NCI-H774 (cell line): ENCODE results near the gene MUC5AC.
"Not testable (repeated sequence)": the region's sequence is repeated elsewhere in the genome, so short reads cannot be mapped to it uniquely, and the experiment has no call there.

Experiments
- DNase-seq: peaks from one replicate; lab custom pipeline; 2025; lab: John Stamatoyannopoulos, UW

Gene MUC5AC

GRCh38 chr11:1148752-1149180 is 9.0 kb upstream of the MUC5AC start:
- no peak for DNase-seq

DNA sequence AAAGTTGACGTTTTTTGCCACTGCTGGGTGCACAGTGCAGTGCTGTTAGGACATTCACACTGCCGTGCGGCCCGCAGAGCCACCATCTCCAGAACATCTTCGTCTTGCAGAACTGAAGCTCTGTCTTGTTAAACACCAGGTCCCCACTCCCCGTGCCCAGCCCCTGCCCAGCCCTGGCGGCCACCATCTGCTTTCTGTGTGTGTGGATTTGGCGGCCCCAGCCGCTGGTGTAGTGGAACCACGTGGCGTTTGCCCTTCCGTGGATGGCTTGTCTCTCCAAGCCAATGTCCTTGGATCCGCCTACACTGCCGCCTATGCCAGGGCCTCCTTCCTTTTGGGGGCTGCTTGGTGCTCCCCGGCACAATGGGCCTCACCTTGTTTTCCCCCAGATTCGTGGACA is 8.2 kb upstream of the MUC5AC start:
- no peak for DNase-seq

GRCh38 chr11:1150116-1150515 is 7.6 kb upstream of the MUC5AC start:
- no peak for DNase-seq

- no peak for DNase-seq
Observed at GRCh38 chr11:1150769-1151365, 6.9 kb upstream of the MUC5AC start.

DNA sequence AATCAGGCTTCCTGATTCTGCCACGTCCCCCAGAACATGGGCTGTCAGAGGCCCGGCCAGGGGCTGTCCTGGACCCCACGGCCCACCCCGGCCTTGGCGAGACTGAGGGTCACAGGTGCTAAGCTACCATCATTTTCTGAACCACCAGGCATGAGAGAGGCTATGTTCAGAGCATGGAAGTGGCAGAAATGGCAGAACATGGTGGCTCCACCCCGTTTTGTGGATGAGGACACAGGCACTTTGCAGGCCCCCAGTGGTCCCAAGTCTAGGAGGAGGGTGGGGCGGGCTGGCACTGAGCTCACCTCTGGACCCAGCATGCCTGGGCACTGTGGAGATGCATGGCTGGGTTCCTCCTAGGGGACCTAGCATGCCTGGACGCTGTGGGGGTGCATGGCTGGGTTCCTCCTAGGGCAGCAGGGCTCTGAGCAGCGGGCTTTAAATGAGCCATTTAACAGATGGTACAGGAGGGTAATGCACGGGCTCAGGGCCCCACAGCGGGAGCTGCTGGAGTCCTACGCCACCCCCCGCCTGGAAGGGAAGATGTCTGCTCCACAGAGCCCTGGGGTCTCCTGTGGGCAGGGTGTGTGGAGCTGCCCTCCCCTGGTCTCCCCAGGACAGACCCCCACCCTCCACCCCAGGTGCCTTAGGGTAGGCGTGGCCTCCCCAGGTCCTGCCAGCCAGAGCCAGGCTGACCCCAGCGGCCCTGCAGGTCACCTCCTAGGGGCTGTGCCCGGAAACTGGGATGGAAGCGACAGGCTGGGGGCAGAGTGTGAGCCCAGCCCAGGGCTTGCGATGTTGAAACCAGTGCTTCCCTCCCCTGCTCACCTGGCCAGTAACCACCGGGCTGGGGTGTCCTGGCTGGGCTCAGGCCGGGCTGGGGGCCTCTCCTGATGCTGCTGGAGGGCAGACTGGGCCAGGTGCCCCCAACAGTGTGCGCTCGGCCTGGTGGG is 6.1 kb upstream of the MUC5AC start:
- no peak for DNase-seq

DNA sequence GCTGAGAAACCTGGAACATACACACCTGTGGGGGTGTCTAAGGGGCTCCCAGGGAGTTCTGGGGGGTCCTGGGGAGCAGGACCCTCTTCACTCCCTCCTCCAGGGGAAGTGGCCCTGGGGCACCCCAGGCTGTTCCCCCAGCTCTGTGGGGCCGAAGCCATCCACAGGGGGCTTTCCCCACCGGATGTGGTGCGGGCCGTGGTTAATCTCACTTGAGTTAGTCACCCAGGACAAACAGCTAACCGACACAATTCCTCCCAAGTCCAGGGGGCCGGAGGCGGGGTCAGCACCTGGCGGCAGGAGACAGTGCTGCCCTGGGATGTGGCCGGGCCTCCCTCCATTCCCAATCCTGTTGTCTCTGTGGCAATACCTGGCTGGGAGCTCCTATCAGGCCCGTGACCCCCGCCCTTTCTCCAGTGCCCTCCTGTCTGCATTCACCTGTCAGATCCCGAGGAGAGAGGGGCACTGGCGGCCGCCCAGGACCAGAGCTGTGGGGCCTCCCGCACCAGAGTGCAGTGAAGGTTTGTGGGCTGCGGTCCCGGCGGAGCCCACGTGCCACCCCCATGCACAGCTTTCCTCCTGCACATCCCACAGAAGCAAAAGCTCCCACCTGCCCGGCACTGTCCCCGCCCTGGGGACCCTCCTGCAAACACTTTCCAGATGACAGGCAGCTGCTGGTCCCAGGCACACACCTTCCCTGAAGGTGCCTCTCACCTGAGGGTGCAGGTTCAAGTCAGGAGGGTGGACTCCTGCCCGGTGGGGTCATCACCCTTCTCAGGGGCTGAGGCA is 5.2 kb upstream of the MUC5AC start:
- no peak for DNase-seq

- no peak for DNase-seq
Observed at GRCh38 chr11:1153105-1153950, 4.4 kb upstream of the MUC5AC start.

- DNase-seq: no peak
Observed at GRCh38 chr11:1153951-1154493, 3.7 kb upstream of the MUC5AC start.

DNA sequence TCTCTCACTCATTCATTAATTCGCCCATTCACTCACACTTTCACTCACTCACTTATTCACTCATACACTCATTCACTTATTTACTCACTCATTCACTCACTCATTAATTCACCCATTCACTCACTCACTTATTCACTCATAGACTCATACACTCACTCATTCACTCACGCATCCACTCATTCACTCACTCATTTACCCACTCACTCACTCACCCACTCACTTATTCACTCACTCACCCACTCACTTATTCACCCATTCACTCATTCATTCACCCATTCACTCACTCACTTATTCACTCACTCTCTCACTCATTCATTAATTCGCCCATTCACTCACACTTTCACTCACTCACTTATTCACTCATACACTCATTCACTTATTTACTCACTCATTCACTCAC is 3.1 kb upstream of the MUC5AC start:
- not testable (repeated sequence) for DNase-seq

DNA sequence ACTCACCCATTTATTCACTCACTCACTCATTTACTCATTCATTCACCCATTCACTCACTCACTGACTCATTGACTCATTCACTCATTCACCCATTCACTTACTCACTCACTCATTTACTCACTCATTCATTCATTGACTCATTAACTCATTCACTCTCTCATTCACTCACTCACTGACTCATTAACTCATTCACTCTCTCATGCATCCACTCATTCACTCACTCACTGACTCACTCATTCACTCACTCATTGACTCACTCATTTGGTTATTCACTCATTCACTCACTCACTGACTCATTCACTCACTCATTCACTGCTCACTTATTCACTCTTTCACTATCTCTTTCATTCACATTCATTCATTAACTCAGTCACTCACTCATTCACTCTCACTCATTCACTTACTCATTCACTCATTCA is 2.5 kb upstream of the MUC5AC start:
- no peak for DNase-seq

DNA sequence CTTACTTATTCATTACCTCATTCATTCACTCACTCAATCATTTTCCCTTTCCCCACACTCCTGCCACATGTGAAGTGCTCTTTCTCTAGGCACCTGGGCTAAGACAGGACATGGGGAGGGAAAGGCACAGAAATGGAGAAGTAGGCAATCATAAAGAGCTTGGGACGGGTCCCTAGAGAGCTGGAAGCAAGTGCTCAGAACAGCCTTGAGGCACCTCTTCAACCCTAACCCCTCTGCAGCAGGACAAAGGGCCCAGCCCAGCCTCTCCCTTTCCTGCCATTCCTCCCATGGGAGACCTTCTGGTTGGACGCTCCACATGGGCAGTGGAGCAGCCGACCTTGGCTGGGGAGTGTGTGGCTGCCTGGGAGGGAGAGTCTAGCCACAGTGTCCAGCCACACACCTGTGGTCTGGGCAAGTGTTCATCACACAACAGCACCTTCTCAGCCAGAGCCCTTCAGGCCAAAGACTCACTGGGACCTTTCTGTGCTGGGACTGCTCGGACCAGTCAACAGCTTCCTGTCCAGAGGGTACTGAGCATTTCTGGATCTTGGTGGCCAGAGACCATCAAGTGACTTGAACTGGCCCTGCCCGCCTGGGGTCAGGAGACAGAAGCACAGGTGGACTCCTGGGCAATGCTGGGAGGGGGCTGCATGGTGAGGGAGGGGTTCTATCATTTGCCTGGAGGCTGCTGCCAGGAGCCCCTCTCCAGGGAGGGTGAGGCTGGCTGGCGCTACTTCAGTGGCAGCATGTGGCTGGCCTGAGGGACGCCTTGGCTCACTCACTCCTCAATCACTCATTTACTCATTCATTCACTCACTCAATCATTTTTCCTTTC is 1.0 kb upstream of the MUC5AC start:
- DNase-seq: no peak

- DNase-seq: no peak
Observed at GRCh38 chr11:1157341-1157644, 460 bp upstream of the MUC5AC start.

GRCh38 chr11:1158681-1159487 is 1.1 kb downstream of the MUC5AC start:
- DNase-seq: no peak

- not testable (repeated sequence) for DNase-seq
Observed at GRCh38 chr11:1159488-1160220, 1.9 kb downstream of the MUC5AC start.

GRCh38 chr11:1160231-1161101 is 2.7 kb downstream of the MUC5AC start:
- DNase-seq: no peak

- DNase-seq: no peak
Observed at GRCh38 chr11:1161410-1162137, 3.8 kb downstream of the MUC5AC start.

GRCh38 chr11:1162138-1162475 is 4.4 kb downstream of the MUC5AC start:
- DNase-seq: no peak
